HCT116 (cell line): ENCODE data around the gene FHIT. TPM values are rescaled to one million over a fixed set of nuclear protein-coding genes. Genes with fewer than 3 reads are reported as not detected.

Experiments used
- ATAC-seq: fragments of 200-7000 bp; cut with Tn5 transposase; 2 replicates; pipeline ENCODE4 v1.9.1; 2020; ENCODE audit warnings: mild to moderate bottlenecking, moderate library complexity
- BruUV-seq: library from RNA; stranded (reverse); fragments of 400-500 nt; replicated peaks from 2 replicates; lab custom pipeline; 2021; lab: Mats Ljungman, UMichigan
- CTCF ChIA-PET: fragments of 300-600 bp; sonication (Branson Sonifier 250); formaldehyde crosslinking; loops from one replicate; lab custom pipeline; 2021; ENCODE audit warnings: antibody characterized with exemption; lab: Charles Lee
- POLR2A ChIA-PET: fragments of 300-600, 350-600 bp; sonication (Branson Sonifier 250); formaldehyde crosslinking; loops from one replicate; lab custom pipeline; 2021; ENCODE audit warnings: antibody characterized with exemption; lab: Charles Lee
- RAD21 ChIA-PET, 2 experiments: fragments of 300-600 bp; sonication (Branson Sonifier 250); formaldehyde crosslinking; loops; one replicate each; lab custom pipeline; 2023; ENCODE audit warnings: low total read pairs in 2 of 2; ENCODE audit not compliant: uncharacterized antibody in 2 of 2, unreplicated experiment in 2 of 2, low non-redundant PET in 1 of 2; lab: Charles Lee
- DNase-seq: peaks from one replicate; pipeline ENCODE4 v3.0.0-alpha.2; 2010; ENCODE audit warnings: low read depth, low spot score
- H2AFZ ChIP-seq: fragments of 200-600 bp; shearing (Covaris generic), sonication (generic); 2 replicates; pipeline ENCODE4 v1.6.1; 2017; ENCODE audit warnings: low read depth, mixed run types, mixed read lengths, antibody characterized with exemption, low read length; ENCODE audit not compliant: poor library complexity, severe bottlenecking
- H3K27ac ChIP-seq: 2 replicates; pipeline ENCODE4 v1.5.1; 2012; ENCODE audit warnings: low read depth, low read length
- H3K27me3 ChIP-seq: fragments of 200-600 bp; sonication (generic); 2 replicates; pipeline ENCODE4 v1.6.1; 2016; ENCODE audit warnings: mixed run types, low read length, mixed read lengths; ENCODE audit not compliant: insufficient read depth
- H3K36me3 ChIP-seq, 2 experiments: fragments of 200-500 bp in 1 of 2; fragments of 200-600 bp in 1 of 2; sonication (Bioruptor generic) in 1 of 2; sonication (generic) in 1 of 2; 2 replicates each; pipeline versions ENCODE4 v1.5.1 to v1.6.1; 2014 to 2016; ENCODE audit warnings: low read length in 2 of 2, inconsistent platforms in 1 of 2, mixed read lengths in 1 of 2, mixed run types in 1 of 2; ENCODE audit not compliant: insufficient read depth in 2 of 2, control insufficient read depth in 1 of 2
- H3K4me1 ChIP-seq, 2 experiments: fragments of 200-600 bp in 1 of 2; sonication (generic) in 1 of 2; 2 replicates each; pipeline versions ENCODE4 v1.5.1 to v1.6.1; 2012 to 2017; ENCODE audit warnings: low read length in 2 of 2, inconsistent platforms in 1 of 2, mild to moderate bottlenecking in 1 of 2, mixed read lengths in 1 of 2, mixed run types in 1 of 2, moderate library complexity in 1 of 2; ENCODE audit not compliant: insufficient read depth in 2 of 2, control insufficient read depth in 1 of 2
- H3K4me2 ChIP-seq: fragments of 200-600 bp; sonication (generic); 2 replicates; pipeline ENCODE4 v1.6.1; 2017; ENCODE audit warnings: mixed run types, low read length, mixed read lengths
- H3K4me3 ChIP-seq, 2 experiments: fragments of 200-600 bp in 1 of 2; sonication (generic) in 1 of 2; replicated peaks in 1 of 2; 2 replicates each; pipeline ENCODE4 v1.5.1; 2011 to 2016; ENCODE audit warnings: low read length in 2 of 2, control low read depth in 1 of 2, low read depth in 1 of 2, mild to moderate bottlenecking in 1 of 2, mixed read lengths in 1 of 2, mixed run types in 1 of 2
- H3K79me2 ChIP-seq: fragments of 200-600 bp; sonication (generic); 2 replicates; pipeline ENCODE4 v1.6.1; 2017; ENCODE audit warnings: mild to moderate bottlenecking, mixed run types, low read length, moderate library complexity, mixed read lengths; ENCODE audit not compliant: insufficient read depth
- H3K9ac ChIP-seq: fragments of 200-600 bp; sonication (generic); 2 replicates; pipeline ENCODE4 v1.6.1; 2016; ENCODE audit warnings: low read length, mixed read lengths
- H3K9me2 ChIP-seq: fragments of 200-600 bp; sonication (generic), shearing (Covaris generic); 2 replicates; pipeline ENCODE4 v1.6.1; 2017; ENCODE audit warnings: mixed run types, mild to moderate bottlenecking, moderate library complexity; ENCODE audit not compliant: insufficient read depth
- H3K9me3 ChIP-seq, 2 experiments: fragments of 200-500 bp in 1 of 2; fragments of 200-600 bp in 1 of 2; sonication (Bioruptor generic) in 1 of 2; sonication (generic) in 1 of 2; 2 replicates each; pipeline ENCODE4 v1.6.1; 2014 to 2017; ENCODE audit warnings: low read length in 2 of 2, mixed read lengths in 2 of 2, inconsistent platforms in 1 of 2, low read depth in 1 of 2, mild to moderate bottlenecking in 1 of 2, mixed run types in 1 of 2, moderate library complexity in 1 of 2; ENCODE audit not compliant: control insufficient read depth in 1 of 2, insufficient read depth in 1 of 2
- H4K20me1 ChIP-seq: fragments of 200-600 bp; sonication (generic), shearing (Covaris generic); 2 replicates; pipeline ENCODE4 v1.6.1; 2017; ENCODE audit warnings: mixed run types, mild to moderate bottlenecking, moderate library complexity; ENCODE audit not compliant: insufficient read depth
- CEBPB ChIP-seq: IDR thresholded peaks from 2 replicates; pipeline ENCODE4 v1.6.1; 2012; ENCODE audit warnings: low read depth
- CTCF ChIP-seq, 3 experiments: fragments of 200-600 bp in 1 of 3; sonication (generic) in 1 of 3; IDR thresholded peaks in 2 of 3; conservative IDR thresholded peaks in 1 of 3; 2 replicates each; pipeline ENCODE4 v1.5.1; 2012 to 2017; ENCODE audit warnings: low read depth in 2 of 3, low read length in 2 of 3, antibody characterized with exemption in 1 of 3, borderline replicate concordance in 1 of 3, control low read depth in 1 of 3, mild to moderate bottlenecking in 1 of 3, mixed read lengths in 1 of 3, mixed run types in 1 of 3, moderate library complexity in 1 of 3; ENCODE audit not compliant: insufficient read depth in 1 of 3
- EGR1 ChIP-seq: IDR thresholded peaks from 2 replicates; pipeline ENCODE4 v1.6.1; 2012; ENCODE audit warnings: low read depth
- ELF1 ChIP-seq: IDR thresholded peaks from 2 replicates; pipeline ENCODE4 v1.6.1; 2012; ENCODE audit warnings: low read depth, borderline replicate concordance
- EZH2phosphoT487 ChIP-seq: fragments of 200-600 bp; IDR thresholded peaks from 2 replicates; pipeline ENCODE4 v1.6.1; 2018; ENCODE audit warnings: antibody characterized with exemption, borderline replicate concordance
- FOSL1 ChIP-seq: IDR thresholded peaks from 2 replicates; pipeline ENCODE4 v1.6.1; 2012; ENCODE audit warnings: low read depth
- JUND ChIP-seq: IDR thresholded peaks from 2 replicates; pipeline ENCODE4 v1.6.1; 2012
- MAX ChIP-seq: IDR thresholded peaks from 2 replicates; pipeline ENCODE4 v1.6.1; 2012
- POLR2AphosphoS5 ChIP-seq: IDR thresholded peaks from 2 replicates; pipeline ENCODE4 v1.6.1; 2011; ENCODE audit warnings: mild to moderate bottlenecking, low read depth, low read length, moderate library complexity
- RAD21 ChIP-seq: IDR thresholded peaks from 2 replicates; pipeline ENCODE4 v1.6.1; 2012; ENCODE audit warnings: low read depth, mild to moderate bottlenecking
- REST ChIP-seq: IDR thresholded peaks from 2 replicates; pipeline ENCODE4 v1.6.1; 2012; ENCODE audit warnings: low read depth
- SIN3A ChIP-seq: IDR thresholded peaks from 2 replicates; pipeline ENCODE4 v1.6.1; 2012; ENCODE audit warnings: low read depth
- SP1 ChIP-seq: IDR thresholded peaks from 2 replicates; pipeline ENCODE4 v1.6.1; 2012; ENCODE audit warnings: low read depth
- TCF7L2 ChIP-seq: IDR thresholded peaks from 2 replicates; pipeline ENCODE4 v1.7.0; 2011; ENCODE audit warnings: borderline replicate concordance, inconsistent platforms; ENCODE audit not compliant: insufficient read depth, insufficient read length; ENCODE audit errors: extremely low read depth
- YY1 ChIP-seq: IDR thresholded peaks from 2 replicates; pipeline ENCODE4 v1.6.1; 2011; ENCODE audit warnings: low read length, low read depth, moderate library complexity, mild to moderate bottlenecking; ENCODE audit not compliant: insufficient replicate concordance; ENCODE audit errors: extremely low read depth
- ZBTB33 ChIP-seq: IDR thresholded peaks from 2 replicates; pipeline ENCODE4 v1.6.1; 2011; ENCODE audit warnings: mild to moderate bottlenecking, low read length, moderate library complexity; ENCODE audit not compliant: insufficient replicate concordance; ENCODE audit errors: extremely low read depth
- ZNF274 ChIP-seq: fragments of 200-500 bp; sonication (Bioruptor generic); IDR thresholded peaks from 2 replicates; pipeline ENCODE4 v1.6.1; 2014; ENCODE audit warnings: mild to moderate bottlenecking, low read depth, low read length, inconsistent platforms
- intact Hi-C: fragments of 100-400 bp; cut with micrococcal nuclease; formaldehyde crosslinking; loops from 2 replicates; pipeline ENCODE4 v1.10.0; 2022
- total RNA-seq: library from RNA; stranded (reverse); gene quantifications from one replicate; pipeline ENCODE4 v1.2.1, GENCODE V29; 2021; ENCODE audit not compliant: unreplicated experiment

The FHIT gene
- total RNA-seq, 1 experiment from 2014 or later: 20.1 TPM

GRCh38 chr3:60737633-60738399 lies 513.4 kb downstream of the FHIT start:
- Histone ChIP-seq H3K9me2 (no peaks in the 10 kb centered on the region), H3K9ac (no peak overlapping the region), H3K36me3 (no peaks in the 10 kb centered on the region), H3K4me1 (no peaks in the 10 kb centered on the region), H3K9me3 (no peaks in the 10 kb centered on the region), H3K27me3 (no peaks in the 10 kb centered on the region), H2AFZ (no peak overlapping the region), H3K27ac (no peak overlapping the region), H3K4me2 (no peak overlapping the region), H3K79me2 (no peaks in the 10 kb centered on the region)
- ATAC-seq: no peak
- intact Hi-C loops: no loop called here
- POLR2A ChIA-PET: no interaction called here
- TF ChIP-seq JUND (no peak), POLR2AphosphoS5 (no peak), CEBPB (no peak), ZNF274 (no peak), YY1 (no peak), SP1 (no peak), EGR1 (no peak), FOSL1 (no peak), SIN3A (no peak), CTCF (IDR thresholded peaks at IDR 0.05 in 2 of 3, conservative IDR thresholded peaks at IDR 0.05 in 1 of 3; ENCODE audit: borderline replicate concordance in 1 of 3, insufficient read depth in 1 of 3, low read depth in 2 of 3, low read length in 2 of 3) (no peak), TCF7L2 (no peak), EZH2phosphoT487 (no peak), RAD21 (no peak), ZBTB33 (no peak), REST (no peak), ELF1 (no peak), MAX (no peak)
- TF ChIP-seq, all 23 proteins: peak for 0
- H3K4me3 ChIP-seq: no peak overlapping the region
- no peaks in the 10 kb centered on the region for H4K20me1 ChIP-seq
- no peak for DNase-seq
- ChIA-PET CTCF (no interaction called here), RAD21 (no interaction called here)
- no TSS peak for BruUV-seq
